Measurements from ENCODE around the gene APEX2. TPM values are rescaled to one million over a fixed set of nuclear protein-coding genes. Genes with fewer than 3 reads are reported as not detected.
"Not testable (repeated sequence)": the region's sequence is repeated elsewhere in the genome, so short reads cannot be mapped to it uniquely, and the experiment has no call there.

APEX2 gene, protein sequence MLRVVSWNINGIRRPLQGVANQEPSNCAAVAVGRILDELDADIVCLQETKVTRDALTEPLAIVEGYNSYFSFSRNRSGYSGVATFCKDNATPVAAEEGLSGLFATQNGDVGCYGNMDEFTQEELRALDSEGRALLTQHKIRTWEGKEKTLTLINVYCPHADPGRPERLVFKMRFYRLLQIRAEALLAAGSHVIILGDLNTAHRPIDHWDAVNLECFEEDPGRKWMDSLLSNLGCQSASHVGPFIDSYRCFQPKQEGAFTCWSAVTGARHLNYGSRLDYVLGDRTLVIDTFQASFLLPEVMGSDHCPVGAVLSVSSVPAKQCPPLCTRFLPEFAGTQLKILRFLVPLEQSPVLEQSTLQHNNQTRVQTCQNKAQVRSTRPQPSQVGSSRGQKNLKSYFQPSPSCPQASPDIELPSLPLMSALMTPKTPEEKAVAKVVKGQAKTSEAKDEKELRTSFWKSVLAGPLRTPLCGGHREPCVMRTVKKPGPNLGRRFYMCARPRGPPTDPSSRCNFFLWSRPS
- total RNA-seq, result 24.7 and 26.0 TPM in 2 replicates

DNA sequence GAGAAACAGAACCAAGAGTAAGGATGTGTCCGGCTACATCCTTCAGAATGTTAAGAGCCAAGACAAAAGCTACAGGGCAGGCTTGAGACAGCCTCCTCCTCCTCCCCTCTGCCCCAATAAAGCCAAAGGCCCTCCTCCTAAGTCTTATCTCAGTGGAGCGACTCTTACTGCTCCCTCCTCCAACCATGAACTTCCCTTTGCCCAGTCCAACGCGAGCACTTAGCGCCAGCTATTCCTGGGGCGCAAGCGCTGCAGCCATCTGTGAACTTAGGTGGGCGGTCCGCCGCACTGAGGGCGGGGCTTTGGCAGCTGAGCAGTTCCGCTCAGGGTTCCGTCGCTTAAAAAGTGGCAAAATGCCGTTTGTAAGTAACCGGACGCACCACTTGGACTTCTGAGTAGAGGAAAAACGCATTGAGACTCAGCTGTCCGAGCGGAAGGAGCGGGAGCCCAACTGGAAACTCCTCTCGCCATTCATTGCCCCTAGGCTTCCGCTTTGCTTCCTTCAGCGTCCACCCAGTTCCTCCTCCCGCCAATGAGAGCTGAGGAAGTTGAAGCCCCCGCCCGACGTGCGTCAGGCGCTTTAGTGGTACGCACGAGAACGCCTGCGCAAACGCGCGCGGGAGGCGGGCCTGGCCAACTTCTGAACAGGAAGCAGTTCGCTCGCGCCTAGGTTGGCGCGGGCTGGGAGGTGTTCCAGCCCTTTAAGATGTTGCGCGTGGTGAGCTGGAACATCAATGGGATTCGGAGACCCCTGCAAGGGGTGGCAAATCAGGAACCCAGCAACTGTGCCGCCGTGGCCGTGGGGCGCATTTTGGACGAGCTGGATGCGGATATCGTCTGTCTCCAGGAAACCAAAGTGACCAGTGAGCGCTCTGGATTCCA lies at the start of gene APEX2:
Gene APEX2, plus strand, starts transcription at position 647 of the 882 bp plus-strand sequence. Its CDS starts 60 bp downstream, at position 707.
- intact Hi-C loops (cut with micrococcal nuclease), result loop anchor here (1.0 to 10.0 kb wide), 14 partner anchors 57 to 1915 kb away; partner anchors contain the start of genes FAM120C, GNL3L, HUWE1 and KDM5C

GRCh38 chrX:54950730-54951375 lies 49.3 kb upstream of the APEX2 start:
- intact Hi-C loops (cut with micrococcal nuclease), result no loop called here

GRCh38 chrX:54961750-54962149 lies 38.4 kb upstream of the APEX2 start:
- intact Hi-C loops (cut with micrococcal nuclease), result no loop called here

GRCh38 chrX:54964766-54965497 lies 35.2 kb upstream of the APEX2 start:
- intact Hi-C loops (cut with micrococcal nuclease), result no loop called here

- intact Hi-C loops (cut with micrococcal nuclease), result no loop called here
Observed at GRCh38 chrX:54977387-54977786, 22.8 kb upstream of the APEX2 start.

DNA sequence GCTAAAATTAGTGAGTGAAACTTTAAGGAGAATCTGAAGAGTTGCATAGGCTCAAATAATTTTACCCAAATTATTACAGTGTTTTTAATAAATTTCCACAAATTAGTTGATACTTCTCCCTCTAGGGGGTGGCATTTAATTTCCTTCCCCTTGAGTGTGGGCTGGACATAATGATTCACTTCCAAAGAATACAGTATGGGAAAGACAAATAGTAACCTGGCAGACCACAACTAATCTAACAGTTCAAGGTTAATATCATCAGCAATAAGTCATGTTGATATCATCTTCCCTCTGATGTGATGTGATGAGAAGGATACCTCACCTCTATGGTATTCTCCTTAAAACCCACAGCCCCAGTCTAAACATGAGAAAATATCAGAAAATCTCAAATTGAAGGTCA lies 21.7 kb upstream of the APEX2 start:
- intact Hi-C loops (cut with micrococcal nuclease), result no loop called here

DNA sequence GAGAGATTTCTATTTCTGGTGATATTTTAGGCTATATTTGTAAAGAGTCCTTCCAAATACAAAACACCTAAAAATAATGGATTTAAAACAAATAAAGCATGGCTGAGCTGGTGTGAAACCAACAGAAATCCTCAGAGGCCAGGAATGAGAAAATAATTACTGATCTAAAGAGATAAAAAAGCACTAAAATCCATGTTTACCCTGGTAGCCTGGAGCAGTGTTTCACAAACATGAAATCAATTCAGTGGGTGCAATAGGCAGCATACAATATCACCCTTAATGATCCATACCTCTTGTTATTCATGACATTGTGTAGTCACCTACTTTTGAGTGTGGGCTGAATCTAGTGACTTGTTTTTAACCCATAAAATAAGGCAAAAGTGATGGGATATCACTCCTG lies 20.7 kb upstream of the APEX2 start:
- intact Hi-C loops (cut with micrococcal nuclease), result no loop called here

- intact Hi-C loops (cut with micrococcal nuclease), result no loop called here
Observed at GRCh38 chrX:54980334-54980733, 19.8 kb upstream of the APEX2 start.

GRCh38 chrX:54983306-54983705 lies 16.9 kb upstream of the APEX2 start:
- intact Hi-C loops (cut with micrococcal nuclease), result not testable (repeated sequence)

GRCh38 chrX:54991706-54992105 lies 8.5 kb upstream of the APEX2 start:
- intact Hi-C loops (cut with micrococcal nuclease), result loop anchor here (10.0 kb wide), 1 partner anchor 1767 kb away; the partner anchor contains the start of gene KDM5C

GRCh38 chrX:54992911-54993622 lies 7.1 kb upstream of the APEX2 start:
- intact Hi-C loops (cut with micrococcal nuclease), result loop anchor here (10.0 kb wide), 1 partner anchor 1768 kb away; the partner anchor contains the start of gene KDM5C

DNA sequence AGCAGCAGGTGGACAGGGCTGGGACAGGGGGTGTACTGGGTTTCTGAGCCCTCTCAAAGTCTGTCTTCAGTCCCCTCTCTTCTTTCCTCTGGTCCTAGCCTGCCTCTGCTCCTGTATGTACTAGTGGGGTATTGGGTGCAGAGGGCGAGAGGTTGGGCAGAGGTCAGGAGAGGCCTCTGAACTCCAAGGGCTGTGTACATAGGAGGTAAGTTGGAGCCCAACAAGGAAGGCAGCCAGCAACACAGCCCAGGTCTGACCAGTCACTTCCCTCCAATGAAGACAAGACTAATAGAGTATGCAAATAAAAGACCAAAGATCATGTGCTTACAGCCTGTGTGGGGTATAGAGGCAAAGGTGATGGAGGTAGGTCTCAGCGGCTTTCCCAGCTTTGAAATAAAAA lies 6.1 kb upstream of the APEX2 start, which contains the start of gene PFKFB1:
Gene PFKFB1, minus strand, starts transcription at position 90 of the 400 bp plus-strand sequence. CDS start 181 bp downstream, outside the sequence.
- intact Hi-C loops (cut with micrococcal nuclease), result loop anchor here (10.0 kb wide), 1 partner anchor 1769 kb away; the partner anchor contains the start of gene KDM5C

DNA sequence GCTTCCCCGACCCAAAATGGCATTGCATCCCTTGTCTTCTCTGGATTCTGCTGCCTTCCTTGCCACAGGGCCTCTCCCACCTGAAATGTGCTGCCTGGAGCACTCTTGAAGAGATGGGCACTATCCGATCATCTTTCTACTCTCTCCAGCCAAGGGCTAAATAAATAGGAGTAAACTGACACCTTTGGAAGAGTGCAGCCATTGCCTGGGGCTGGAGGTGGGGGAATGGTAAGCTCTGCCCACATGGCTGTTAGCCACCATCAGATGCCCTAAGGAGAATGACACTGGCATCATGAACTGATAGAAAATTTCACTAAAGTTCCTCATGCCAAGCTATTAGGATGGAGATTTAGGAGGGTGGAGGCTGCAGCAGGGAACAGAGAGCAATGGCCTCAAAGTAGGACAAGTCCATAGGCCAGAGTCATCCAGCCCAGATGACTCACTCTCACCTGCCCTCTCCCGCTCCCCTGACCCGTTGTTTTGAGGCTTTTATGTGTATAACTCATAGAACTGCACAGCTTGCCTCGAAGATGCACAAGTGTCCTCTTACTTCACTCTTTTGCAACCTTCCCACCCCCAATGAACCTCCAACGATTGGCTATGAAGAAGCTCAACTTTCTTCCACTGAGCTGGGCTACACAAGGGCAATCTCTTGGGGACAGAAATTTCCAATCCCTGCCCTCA lies 5.4 kb upstream of the APEX2 start:
- intact Hi-C loops (cut with micrococcal nuclease), result loop anchor here (10.0 kb wide), 1 partner anchor 1770 kb away; the partner anchor contains the start of gene KDM5C

- intact Hi-C loops (cut with micrococcal nuclease), result loop anchor here (10.0 kb wide), 1 partner anchor 1771 kb away; the partner anchor contains the start of gene KDM5C
Observed at GRCh38 chrX:54995621-54996020, 4.5 kb upstream of the APEX2 start.

DNA sequence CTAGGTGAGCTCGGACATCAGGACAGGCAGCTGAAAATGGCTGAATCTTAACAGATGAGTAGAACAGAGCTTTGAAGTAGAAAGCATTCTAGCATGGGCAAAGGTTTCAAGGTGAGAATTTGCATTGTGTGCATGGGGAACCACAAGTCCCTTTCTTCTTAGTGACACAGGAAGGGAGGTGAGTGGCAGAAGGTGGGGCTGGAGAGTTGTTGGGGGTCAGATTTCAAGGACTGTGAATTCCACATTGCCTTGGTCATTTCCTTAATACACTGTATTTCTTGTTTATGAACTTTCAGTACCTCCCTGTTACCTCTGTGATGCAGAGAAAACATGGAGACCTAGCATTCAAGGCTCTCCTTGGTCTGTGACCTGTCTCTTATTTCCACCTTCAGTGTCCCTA lies 4.1 kb downstream of the APEX2 start:
- intact Hi-C loops (cut with micrococcal nuclease), result loop anchor here (5.0 to 10.0 kb wide), 3 partner anchors 1228 to 1919 kb away; partner anchors contain the start of genes HUWE1, KLF8 and TSPYL2

DNA sequence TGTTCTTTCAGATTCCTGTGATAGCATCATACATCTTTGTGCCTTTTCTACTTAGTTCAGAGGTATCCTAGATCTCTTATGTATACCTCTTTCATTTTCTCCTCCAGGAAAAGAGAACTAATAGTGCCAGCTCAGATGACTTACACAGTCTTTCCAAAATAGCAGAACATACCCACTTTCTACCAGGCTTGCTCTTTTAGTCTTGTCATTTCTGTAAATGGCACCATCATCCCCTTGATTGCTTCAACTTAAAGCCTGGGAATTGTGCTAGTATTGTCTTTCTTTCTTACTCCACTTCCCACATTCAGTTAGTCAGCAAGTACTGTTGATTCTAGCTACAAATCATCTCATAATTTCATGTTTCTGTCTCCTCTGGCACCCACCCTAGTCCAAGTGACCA lies 5.1 kb downstream of the APEX2 start:
- intact Hi-C loops (cut with micrococcal nuclease), result loop anchor here (10.0 kb wide), 2 partner anchors 1320 to 1920 kb away; partner anchors contain the start of genes HUWE1 and TSPYL2

DNA sequence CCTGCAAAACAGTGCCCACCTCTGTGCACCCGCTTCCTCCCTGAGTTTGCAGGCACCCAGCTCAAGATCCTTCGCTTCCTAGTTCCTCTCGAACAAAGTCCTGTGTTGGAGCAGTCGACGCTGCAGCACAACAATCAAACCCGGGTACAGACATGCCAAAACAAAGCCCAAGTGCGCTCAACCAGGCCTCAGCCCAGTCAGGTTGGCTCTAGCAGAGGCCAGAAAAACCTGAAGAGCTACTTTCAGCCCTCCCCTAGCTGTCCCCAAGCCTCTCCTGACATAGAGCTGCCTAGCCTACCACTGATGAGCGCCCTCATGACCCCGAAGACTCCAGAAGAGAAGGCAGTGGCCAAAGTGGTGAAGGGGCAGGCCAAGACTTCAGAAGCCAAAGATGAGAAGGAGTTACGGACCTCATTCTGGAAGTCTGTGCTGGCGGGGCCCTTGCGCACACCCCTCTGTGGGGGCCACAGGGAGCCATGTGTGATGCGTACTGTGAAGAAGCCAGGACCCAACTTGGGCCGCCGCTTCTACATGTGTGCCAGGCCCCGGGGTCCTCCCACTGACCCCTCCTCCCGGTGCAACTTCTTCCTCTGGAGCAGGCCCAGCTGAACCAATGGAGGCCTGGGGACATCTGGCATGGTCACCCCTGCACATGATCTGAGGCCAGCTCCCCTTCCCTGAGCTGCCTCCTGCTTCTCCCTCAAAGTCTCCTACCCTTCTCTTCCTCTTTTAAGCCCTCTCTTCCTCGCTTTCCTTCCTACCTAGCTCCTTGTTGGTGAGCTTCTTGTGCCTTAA lies 6.9 kb downstream of the APEX2 start:
- intact Hi-C loops (cut with micrococcal nuclease), result loop anchor here (10.0 kb wide), 2 partner anchors 1322 to 1922 kb away; partner anchors contain the start of genes HUWE1 and TSPYL2

DNA sequence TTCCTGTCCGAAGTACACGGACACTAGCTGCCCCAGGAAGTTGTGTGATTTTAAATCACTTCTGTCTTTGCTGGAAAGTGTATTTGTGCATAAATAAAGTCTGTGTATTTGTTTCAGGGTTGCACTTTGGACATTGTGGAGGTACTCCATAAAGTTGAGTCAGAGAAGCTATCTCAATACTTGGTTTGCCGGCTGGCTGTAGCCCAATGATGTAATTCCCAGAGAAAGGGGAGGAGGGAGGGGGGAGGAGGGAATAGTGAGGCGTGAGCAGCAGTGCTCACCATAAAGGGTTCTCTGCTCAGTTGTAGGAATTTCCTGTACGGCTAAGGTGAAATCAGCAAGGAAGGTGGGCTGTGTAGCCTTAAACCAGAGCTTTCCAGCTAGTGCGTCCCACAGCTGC lies 7.5 kb downstream of the APEX2 start:
- intact Hi-C loops (cut with micrococcal nuclease), result loop anchor here (10.0 kb wide), 2 partner anchors 1323 to 1923 kb away; partner anchors contain the start of genes HUWE1 and TSPYL2
